GM21717 (cell line): Measurements from ENCODE around the gene LRRC51.
"Not testable (repeated sequence)": the region's sequence is repeated elsewhere in the genome, so short reads cannot be mapped to it uniquely, and the experiment has no call there.

ENCODE experiments used
- ATAC-seq: cut with Tn5 transposase; IDR thresholded peaks from one replicate; pipeline ENCODE4 v1.9.1; 2021; ENCODE audit warnings: mild to moderate bottlenecking, moderate library complexity; ENCODE audit not compliant: unreplicated experiment

The LRRC51 gene

DNA sequence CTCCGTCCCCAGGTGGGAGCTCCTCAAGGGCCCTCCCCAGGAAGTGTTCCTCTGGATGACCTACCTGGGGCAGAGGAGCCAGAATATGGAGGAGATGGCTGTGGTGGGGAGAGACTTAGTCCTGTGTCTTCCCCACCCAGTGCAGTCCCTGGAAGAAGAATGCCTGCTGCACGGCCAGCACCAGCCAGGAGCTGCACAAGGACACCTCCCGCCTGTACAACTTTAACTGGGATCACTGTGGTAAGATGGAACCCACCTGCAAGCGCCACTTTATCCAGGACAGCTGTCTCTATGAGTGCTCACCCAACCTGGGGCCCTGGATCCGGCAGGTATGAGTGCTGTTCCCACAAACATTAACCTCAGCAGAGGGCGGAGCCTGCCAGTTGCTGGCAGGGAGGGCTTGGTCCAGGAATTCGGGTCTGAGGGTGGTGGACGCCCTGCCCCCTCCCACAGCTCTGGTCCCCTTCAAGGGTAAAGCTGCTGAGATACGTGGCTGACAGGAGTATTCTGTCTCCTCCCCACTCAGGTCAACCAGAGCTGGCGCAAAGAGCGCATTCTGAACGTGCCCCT is 58.3 kb downstream of the LRRC51 start:
- ATAC-seq = no peak

DNA sequence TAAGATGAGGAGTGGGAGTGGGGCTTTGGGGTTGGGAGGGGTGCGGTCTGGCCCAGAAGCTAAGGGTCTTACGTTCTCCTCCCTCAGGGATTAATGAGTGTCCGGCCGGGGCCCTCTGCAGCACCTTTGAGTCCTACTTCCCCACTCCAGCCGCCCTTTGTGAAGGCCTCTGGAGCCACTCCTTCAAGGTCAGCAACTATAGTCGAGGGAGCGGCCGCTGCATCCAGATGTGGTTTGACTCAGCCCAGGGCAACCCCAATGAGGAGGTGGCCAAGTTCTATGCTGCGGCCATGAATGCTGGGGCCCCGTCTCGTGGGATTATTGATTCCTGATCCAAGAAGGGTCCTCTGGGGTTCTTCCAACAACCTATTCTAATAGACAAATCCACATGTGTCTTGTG is 58.9 kb downstream of the LRRC51 start:
- no peak for ATAC-seq

DNA sequence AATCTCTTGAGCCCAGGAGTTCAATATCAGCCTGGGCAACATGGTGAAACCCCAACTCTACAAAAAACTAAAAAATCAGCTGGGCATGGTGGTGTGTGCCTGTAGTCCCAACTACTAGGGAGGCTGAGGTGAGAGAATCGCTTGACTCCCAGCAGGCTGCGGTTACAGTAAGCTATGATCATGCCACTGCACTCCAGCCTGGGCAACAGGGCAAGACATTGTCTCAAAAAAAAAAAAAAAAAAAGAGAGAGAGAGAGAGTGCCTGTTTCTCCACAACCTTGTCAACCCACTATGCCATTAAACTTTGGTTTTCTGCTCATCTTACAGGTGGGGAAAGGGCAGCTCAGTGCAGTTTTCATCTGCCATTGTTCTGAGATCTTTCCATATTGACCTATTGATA is 60.0 kb downstream of the LRRC51 start:
- no peak for ATAC-seq

DNA sequence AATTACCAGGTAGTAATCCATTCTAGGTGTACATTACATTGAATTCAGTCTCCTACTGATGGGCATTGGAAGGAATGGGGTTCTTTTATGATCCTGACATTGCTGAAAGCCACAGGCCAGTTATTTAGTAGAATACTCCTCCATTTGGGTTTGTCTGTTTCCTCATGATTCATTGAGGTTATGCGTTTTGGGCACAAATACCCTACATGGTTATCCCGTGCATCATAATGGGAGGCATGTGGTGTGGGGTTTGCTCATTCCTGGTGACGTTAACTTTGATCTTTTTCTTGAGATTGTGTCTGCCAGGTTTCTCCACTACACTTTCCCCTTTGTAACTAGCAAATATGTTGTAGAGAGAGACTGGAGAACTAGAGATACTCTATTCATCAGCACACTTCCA is 60.4 kb downstream of the LRRC51 start:
- ATAC-seq = no peak

DNA sequence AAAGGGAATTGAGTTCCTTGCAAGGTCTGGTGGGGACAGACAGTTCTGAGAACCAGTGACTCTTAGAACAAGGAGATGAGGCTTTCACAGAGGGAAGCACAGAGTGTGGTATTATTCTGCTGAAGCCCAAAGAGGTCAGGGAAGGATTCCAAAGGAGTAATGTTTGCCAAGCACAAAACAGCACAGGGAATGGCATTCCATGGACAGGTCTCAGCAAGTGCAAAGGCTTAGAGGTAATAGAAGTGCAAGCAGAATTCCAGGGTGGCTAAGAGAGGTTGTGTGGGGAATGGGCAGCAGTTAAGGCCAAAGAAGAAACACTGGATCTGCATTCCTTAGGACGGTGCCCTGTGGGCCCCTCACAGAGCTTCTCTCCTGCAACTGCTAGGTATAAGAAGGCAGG is 61.4 kb downstream of the LRRC51 start:
- ATAC-seq = not testable (repeated sequence)

DNA sequence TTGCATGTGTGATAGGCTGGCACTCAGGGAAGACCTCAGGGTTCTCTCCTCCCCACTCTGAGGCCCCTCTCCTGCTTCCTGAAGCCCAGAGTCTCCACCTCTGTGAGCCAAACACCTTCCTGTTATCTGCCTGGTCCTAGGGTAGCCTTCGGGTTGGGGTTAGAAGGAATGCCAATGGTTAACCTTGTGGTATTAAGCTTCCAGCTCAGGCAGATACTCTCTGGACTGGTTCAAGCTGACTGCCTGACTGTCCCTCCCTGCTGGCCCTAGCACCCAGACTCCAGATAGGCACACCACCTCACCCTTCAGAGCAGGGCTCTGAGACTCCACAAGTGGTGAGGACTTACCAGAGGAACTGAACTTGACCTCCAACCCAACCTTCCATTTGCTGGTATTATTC is 61.9 kb downstream of the LRRC51 start:
- not testable (repeated sequence) for ATAC-seq

DNA sequence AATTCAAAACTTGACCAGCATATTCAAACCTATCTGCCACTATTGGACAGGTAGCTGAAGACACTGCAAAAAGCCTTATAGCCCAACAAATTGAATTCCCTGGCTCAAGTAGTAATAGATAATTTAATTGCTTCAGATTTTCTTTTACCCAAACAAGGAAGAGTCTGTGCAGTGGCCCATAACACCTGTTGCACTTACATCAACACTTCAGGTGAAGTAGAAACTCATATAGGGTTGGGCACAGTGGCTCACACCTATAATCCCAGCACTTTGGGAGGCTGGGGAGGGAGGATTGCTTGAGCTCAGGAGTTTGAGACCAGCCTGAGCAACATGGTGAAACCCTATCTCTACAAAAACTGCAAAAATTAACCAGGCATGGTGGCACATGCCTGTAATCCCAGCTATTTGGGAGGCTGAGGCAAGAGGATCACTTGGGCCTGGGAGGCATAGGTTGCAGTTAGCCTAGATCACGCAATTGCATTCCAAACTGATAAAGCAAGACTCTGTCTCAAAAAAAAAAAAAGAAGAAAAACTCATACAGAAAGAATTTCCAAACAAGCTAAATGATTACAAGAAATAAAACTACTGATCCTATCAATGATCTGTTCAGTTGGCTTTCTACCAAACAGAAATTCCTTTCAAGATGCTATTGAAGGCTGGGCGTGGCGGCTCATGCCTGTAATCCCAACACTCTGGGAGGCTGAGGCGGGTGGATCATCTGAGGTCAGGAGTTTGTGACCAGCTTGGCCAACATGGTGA is 64.3 kb downstream of the LRRC51 start:
- no peak for ATAC-seq
